HCT116 (cell line): ENCODE measurements around the gene DNTT. TPM values are rescaled to one million over a fixed set of nuclear protein-coding genes. Genes with fewer than 3 reads are reported as not detected.

Experiments
- ATAC-seq: fragments of 200-7000 bp; cut with Tn5 transposase; 2 replicates; pipeline ENCODE4 v1.9.1; 2020; ENCODE audit warnings: mild to moderate bottlenecking, moderate library complexity
- BruUV-seq: library from RNA; stranded (reverse); fragments of 400-500 nt; replicated peaks from 2 replicates; lab custom pipeline; 2021; lab: Mats Ljungman, UMichigan
- CTCF ChIA-PET: fragments of 300-600 bp; sonication (Branson Sonifier 250); formaldehyde crosslinking; loops from one replicate; lab custom pipeline; 2021; ENCODE audit warnings: antibody characterized with exemption; lab: Charles Lee
- POLR2A ChIA-PET: fragments of 300-600, 350-600 bp; sonication (Branson Sonifier 250); formaldehyde crosslinking; loops from one replicate; lab custom pipeline; 2021; ENCODE audit warnings: antibody characterized with exemption; lab: Charles Lee
- RAD21 ChIA-PET, 2 experiments: fragments of 300-600 bp; sonication (Branson Sonifier 250); formaldehyde crosslinking; loops; one replicate each; lab custom pipeline; 2023; ENCODE audit warnings: low total read pairs in 2 of 2; ENCODE audit not compliant: uncharacterized antibody in 2 of 2, unreplicated experiment in 2 of 2, low non-redundant PET in 1 of 2; lab: Charles Lee
- DNase-seq: peaks from one replicate; pipeline ENCODE4 v3.0.0-alpha.2; 2010; ENCODE audit warnings: low read depth, low spot score
- H2AFZ ChIP-seq: fragments of 200-600 bp; shearing (Covaris generic), sonication (generic); 2 replicates; pipeline ENCODE4 v1.6.1; 2017; ENCODE audit warnings: low read depth, mixed run types, mixed read lengths, antibody characterized with exemption, low read length; ENCODE audit not compliant: poor library complexity, severe bottlenecking
- H3K27ac ChIP-seq: 2 replicates; pipeline ENCODE4 v1.5.1; 2012; ENCODE audit warnings: low read depth, low read length
- H3K27me3 ChIP-seq: fragments of 200-600 bp; sonication (generic); 2 replicates; pipeline ENCODE4 v1.6.1; 2016; ENCODE audit warnings: mixed run types, low read length, mixed read lengths; ENCODE audit not compliant: insufficient read depth
- H3K36me3 ChIP-seq, 2 experiments: fragments of 200-500 bp in 1 of 2; fragments of 200-600 bp in 1 of 2; sonication (Bioruptor generic) in 1 of 2; sonication (generic) in 1 of 2; 2 replicates each; pipeline versions ENCODE4 v1.5.1 to v1.6.1; 2014 to 2016; ENCODE audit warnings: low read length in 2 of 2, inconsistent platforms in 1 of 2, mixed read lengths in 1 of 2, mixed run types in 1 of 2; ENCODE audit not compliant: insufficient read depth in 2 of 2, control insufficient read depth in 1 of 2
- H3K4me1 ChIP-seq, 2 experiments: fragments of 200-600 bp in 1 of 2; sonication (generic) in 1 of 2; 2 replicates each; pipeline versions ENCODE4 v1.5.1 to v1.6.1; 2012 to 2017; ENCODE audit warnings: low read length in 2 of 2, inconsistent platforms in 1 of 2, mild to moderate bottlenecking in 1 of 2, mixed read lengths in 1 of 2, mixed run types in 1 of 2, moderate library complexity in 1 of 2; ENCODE audit not compliant: insufficient read depth in 2 of 2, control insufficient read depth in 1 of 2
- H3K4me2 ChIP-seq: fragments of 200-600 bp; sonication (generic); 2 replicates; pipeline ENCODE4 v1.6.1; 2017; ENCODE audit warnings: mixed run types, low read length, mixed read lengths
- H3K4me3 ChIP-seq, 2 experiments: fragments of 200-600 bp in 1 of 2; sonication (generic) in 1 of 2; replicated peaks in 1 of 2; 2 replicates each; pipeline ENCODE4 v1.5.1; 2011 to 2016; ENCODE audit warnings: low read length in 2 of 2, control low read depth in 1 of 2, low read depth in 1 of 2, mild to moderate bottlenecking in 1 of 2, mixed read lengths in 1 of 2, mixed run types in 1 of 2
- H3K79me2 ChIP-seq: fragments of 200-600 bp; sonication (generic); 2 replicates; pipeline ENCODE4 v1.6.1; 2017; ENCODE audit warnings: mild to moderate bottlenecking, mixed run types, low read length, moderate library complexity, mixed read lengths; ENCODE audit not compliant: insufficient read depth
- H3K9ac ChIP-seq: fragments of 200-600 bp; sonication (generic); 2 replicates; pipeline ENCODE4 v1.6.1; 2016; ENCODE audit warnings: low read length, mixed read lengths
- H3K9me2 ChIP-seq: fragments of 200-600 bp; sonication (generic), shearing (Covaris generic); 2 replicates; pipeline ENCODE4 v1.6.1; 2017; ENCODE audit warnings: mixed run types, mild to moderate bottlenecking, moderate library complexity; ENCODE audit not compliant: insufficient read depth
- H3K9me3 ChIP-seq, 2 experiments: fragments of 200-500 bp in 1 of 2; fragments of 200-600 bp in 1 of 2; sonication (Bioruptor generic) in 1 of 2; sonication (generic) in 1 of 2; 2 replicates each; pipeline ENCODE4 v1.6.1; 2014 to 2017; ENCODE audit warnings: low read length in 2 of 2, mixed read lengths in 2 of 2, inconsistent platforms in 1 of 2, low read depth in 1 of 2, mild to moderate bottlenecking in 1 of 2, mixed run types in 1 of 2, moderate library complexity in 1 of 2; ENCODE audit not compliant: control insufficient read depth in 1 of 2, insufficient read depth in 1 of 2
- H4K20me1 ChIP-seq: fragments of 200-600 bp; sonication (generic), shearing (Covaris generic); 2 replicates; pipeline ENCODE4 v1.6.1; 2017; ENCODE audit warnings: mixed run types, mild to moderate bottlenecking, moderate library complexity; ENCODE audit not compliant: insufficient read depth
- ATF3 ChIP-seq: IDR thresholded peaks from 2 replicates; pipeline ENCODE4 v1.6.1; 2012
- CBX3 ChIP-seq: IDR thresholded peaks from 2 replicates; pipeline ENCODE4 v1.6.1; 2012; ENCODE audit warnings: low read depth
- CEBPB ChIP-seq: IDR thresholded peaks from 2 replicates; pipeline ENCODE4 v1.6.1; 2012; ENCODE audit warnings: low read depth
- CTCF ChIP-seq, 3 experiments: fragments of 200-600 bp in 1 of 3; sonication (generic) in 1 of 3; IDR thresholded peaks in 2 of 3; conservative IDR thresholded peaks in 1 of 3; 2 replicates each; pipeline ENCODE4 v1.5.1; 2012 to 2017; ENCODE audit warnings: low read depth in 2 of 3, low read length in 2 of 3, antibody characterized with exemption in 1 of 3, borderline replicate concordance in 1 of 3, control low read depth in 1 of 3, mild to moderate bottlenecking in 1 of 3, mixed read lengths in 1 of 3, mixed run types in 1 of 3, moderate library complexity in 1 of 3; ENCODE audit not compliant: insufficient read depth in 1 of 3
- EGR1 ChIP-seq: IDR thresholded peaks from 2 replicates; pipeline ENCODE4 v1.6.1; 2012; ENCODE audit warnings: low read depth
- ELF1 ChIP-seq: IDR thresholded peaks from 2 replicates; pipeline ENCODE4 v1.6.1; 2012; ENCODE audit warnings: low read depth, borderline replicate concordance
- EZH2 ChIP-seq: fragments of 200-600 bp; sonication (generic); IDR thresholded peaks from 2 replicates; pipeline ENCODE4 v1.6.1; 2017; ENCODE audit warnings: antibody characterized with exemption, mixed run types
- EZH2phosphoT487 ChIP-seq: fragments of 200-600 bp; IDR thresholded peaks from 2 replicates; pipeline ENCODE4 v1.6.1; 2018; ENCODE audit warnings: antibody characterized with exemption, borderline replicate concordance
- FOSL1 ChIP-seq: IDR thresholded peaks from 2 replicates; pipeline ENCODE4 v1.6.1; 2012; ENCODE audit warnings: low read depth
- POLR2AphosphoS5 ChIP-seq: IDR thresholded peaks from 2 replicates; pipeline ENCODE4 v1.6.1; 2011; ENCODE audit warnings: mild to moderate bottlenecking, low read depth, low read length, moderate library complexity
- RAD21 ChIP-seq: IDR thresholded peaks from 2 replicates; pipeline ENCODE4 v1.6.1; 2012; ENCODE audit warnings: low read depth, mild to moderate bottlenecking
- SIN3A ChIP-seq: IDR thresholded peaks from 2 replicates; pipeline ENCODE4 v1.6.1; 2012; ENCODE audit warnings: low read depth
- SP1 ChIP-seq: IDR thresholded peaks from 2 replicates; pipeline ENCODE4 v1.6.1; 2012; ENCODE audit warnings: low read depth
- SRF ChIP-seq: IDR thresholded peaks from 2 replicates; pipeline ENCODE4 v1.6.1; 2012; ENCODE audit warnings: low read depth
- YY1 ChIP-seq: IDR thresholded peaks from 2 replicates; pipeline ENCODE4 v1.6.1; 2011; ENCODE audit warnings: low read length, low read depth, moderate library complexity, mild to moderate bottlenecking; ENCODE audit not compliant: insufficient replicate concordance; ENCODE audit errors: extremely low read depth
- ZFX ChIP-seq: fragments of 450-650 bp; IDR thresholded peaks from 2 replicates; pipeline ENCODE4 v1.6.1; 2017
- ZNF274 ChIP-seq: fragments of 200-500 bp; sonication (Bioruptor generic); IDR thresholded peaks from 2 replicates; pipeline ENCODE4 v1.6.1; 2014; ENCODE audit warnings: mild to moderate bottlenecking, low read depth, low read length, inconsistent platforms
- intact Hi-C: fragments of 100-400 bp; cut with micrococcal nuclease; formaldehyde crosslinking; loops from 2 replicates; pipeline ENCODE4 v1.10.0; 2022
- total RNA-seq: library from RNA; stranded (reverse); gene quantifications from one replicate; pipeline ENCODE4 v1.2.1, GENCODE V29; 2021; ENCODE audit not compliant: unreplicated experiment
- TF ChIP-seq, protein P1 (sequence below): IDR thresholded peaks from 2 replicates; pipeline ENCODE4 v1.6.1; 2011; ENCODE audit warnings: mild to moderate bottlenecking, low read length, moderate library complexity; ENCODE audit not compliant: insufficient replicate concordance; ENCODE audit errors: extremely low read depth
- TF ChIP-seq, protein P2 (sequence below): IDR thresholded peaks from 2 replicates; pipeline ENCODE4 v1.6.1; 2012

The DNTT gene
- total RNA-seq, 1 experiment from 2014 or later = not detected

- H3K27me3 ChIP-seq = no peaks in the 10 kb centered on the region
- BruUV-seq = no TSS peak
- intact Hi-C loops = no loop called here
- H3K27ac ChIP-seq = no peak overlapping the region
- no peak overlapping the region for H3K9ac ChIP-seq
- H3K4me3 ChIP-seq = no peak overlapping the region
- ChIA-PET CTCF (interaction anchor here (0.7 to 1.2 kb wide), 2 partner anchors 15 to 91 kb away, joined by 3 to 4 read pairs; no protein-coding TSS in a partner anchor), POLR2A (no interaction called here), RAD21 (no interaction called here)
- no peaks in the 10 kb centered on the region for H3K4me1 ChIP-seq
- TF ChIP-seq EGR1 (no peak), CEBPB (no peak), CTCF (IDR thresholded peaks at IDR 0.05 in 2 of 3, conservative IDR thresholded peaks at IDR 0.05 in 1 of 3; ENCODE audit: borderline replicate concordance in 1 of 3, insufficient read depth in 1 of 3, low read depth in 2 of 3, low read length in 2 of 3) (no peak), ATF3 (no peak), ELF1 (no peak), ZNF274 (no peak), YY1 (no peak), POLR2AphosphoS5 (no peak), ZFX (no peak), EZH2 (no peak), SP1 (no peak), RAD21 (no peak), CBX3 (no peak), FOSL1 (no peak), SIN3A (no peak), SRF (no peak), EZH2phosphoT487 (no peak)
- TF ChIP-seq, protein P1, sequence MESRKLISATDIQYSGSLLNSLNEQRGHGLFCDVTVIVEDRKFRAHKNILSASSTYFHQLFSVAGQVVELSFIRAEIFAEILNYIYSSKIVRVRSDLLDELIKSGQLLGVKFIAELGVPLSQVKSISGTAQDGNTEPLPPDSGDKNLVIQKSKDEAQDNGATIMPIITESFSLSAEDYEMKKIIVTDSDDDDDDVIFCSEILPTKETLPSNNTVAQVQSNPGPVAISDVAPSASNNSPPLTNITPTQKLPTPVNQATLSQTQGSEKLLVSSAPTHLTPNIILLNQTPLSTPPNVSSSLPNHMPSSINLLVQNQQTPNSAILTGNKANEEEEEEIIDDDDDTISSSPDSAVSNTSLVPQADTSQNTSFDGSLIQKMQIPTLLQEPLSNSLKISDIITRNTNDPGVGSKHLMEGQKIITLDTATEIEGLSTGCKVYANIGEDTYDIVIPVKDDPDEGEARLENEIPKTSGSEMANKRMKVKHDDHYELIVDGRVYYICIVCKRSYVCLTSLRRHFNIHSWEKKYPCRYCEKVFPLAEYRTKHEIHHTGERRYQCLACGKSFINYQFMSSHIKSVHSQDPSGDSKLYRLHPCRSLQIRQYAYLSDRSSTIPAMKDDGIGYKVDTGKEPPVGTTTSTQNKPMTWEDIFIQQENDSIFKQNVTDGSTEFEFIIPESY = no peak
- TF ChIP-seq, protein P2, sequence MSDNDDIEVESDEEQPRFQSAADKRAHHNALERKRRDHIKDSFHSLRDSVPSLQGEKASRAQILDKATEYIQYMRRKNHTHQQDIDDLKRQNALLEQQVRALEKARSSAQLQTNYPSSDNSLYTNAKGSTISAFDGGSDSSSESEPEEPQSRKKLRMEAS = no peak
- no peaks in the 10 kb centered on the region for H3K79me2 ChIP-seq
- H3K4me2 ChIP-seq = no peak overlapping the region
- H3K9me3 ChIP-seq = no peaks in the 10 kb centered on the region
- H4K20me1 ChIP-seq = no peaks in the 10 kb centered on the region
- no peak for DNase-seq
- no peak overlapping the region for H2AFZ ChIP-seq
- H3K9me2 ChIP-seq = no peaks in the 10 kb centered on the region
- ATAC-seq = no peak
- H3K36me3 ChIP-seq = no peaks in the 10 kb centered on the region
These were observed 15.7 kb downstream of the DNTT start for GRCh38 chr10:96319754-96320474.
